HCT116 (cell line): ENCODE measurements around the gene ILDR2.

Experiments
- ATF3 ChIP-seq: IDR thresholded peaks from 2 replicates; pipeline ENCODE4 v1.6.1; 2012
- CEBPB ChIP-seq: IDR thresholded peaks from 2 replicates; pipeline ENCODE4 v1.6.1; 2012; ENCODE audit warnings: low read depth
- CTCF ChIP-seq, 3 experiments: fragments of 200-600 bp in 1 of 3; sonication (generic) in 1 of 3; IDR thresholded peaks in 2 of 3; conservative IDR thresholded peaks in 1 of 3; 2 replicates each; pipeline ENCODE4 v1.5.1; 2012 to 2017; ENCODE audit warnings: low read depth in 2 of 3, low read length in 2 of 3, antibody characterized with exemption in 1 of 3, borderline replicate concordance in 1 of 3, control low read depth in 1 of 3, mild to moderate bottlenecking in 1 of 3, mixed read lengths in 1 of 3, mixed run types in 1 of 3, moderate library complexity in 1 of 3; ENCODE audit not compliant: insufficient read depth in 1 of 3
- EZH2 ChIP-seq: fragments of 200-600 bp; sonication (generic); IDR thresholded peaks from 2 replicates; pipeline ENCODE4 v1.6.1; 2017; ENCODE audit warnings: antibody characterized with exemption, mixed run types
- EZH2phosphoT487 ChIP-seq: fragments of 200-600 bp; IDR thresholded peaks from 2 replicates; pipeline ENCODE4 v1.6.1; 2018; ENCODE audit warnings: antibody characterized with exemption, borderline replicate concordance
- JUND ChIP-seq: IDR thresholded peaks from 2 replicates; pipeline ENCODE4 v1.6.1; 2012
- POLR2AphosphoS5 ChIP-seq: IDR thresholded peaks from 2 replicates; pipeline ENCODE4 v1.6.1; 2011; ENCODE audit warnings: mild to moderate bottlenecking, low read depth, low read length, moderate library complexity
- REST ChIP-seq: IDR thresholded peaks from 2 replicates; pipeline ENCODE4 v1.6.1; 2012; ENCODE audit warnings: low read depth
- SRF ChIP-seq: IDR thresholded peaks from 2 replicates; pipeline ENCODE4 v1.6.1; 2012; ENCODE audit warnings: low read depth
- YY1 ChIP-seq: IDR thresholded peaks from 2 replicates; pipeline ENCODE4 v1.6.1; 2011; ENCODE audit warnings: low read length, low read depth, moderate library complexity, mild to moderate bottlenecking; ENCODE audit not compliant: insufficient replicate concordance; ENCODE audit errors: extremely low read depth
- ZBTB33 ChIP-seq: IDR thresholded peaks from 2 replicates; pipeline ENCODE4 v1.6.1; 2011; ENCODE audit warnings: mild to moderate bottlenecking, low read length, moderate library complexity; ENCODE audit not compliant: insufficient replicate concordance; ENCODE audit errors: extremely low read depth
- ZNF274 ChIP-seq: fragments of 200-500 bp; sonication (Bioruptor generic); IDR thresholded peaks from 2 replicates; pipeline ENCODE4 v1.6.1; 2014; ENCODE audit warnings: mild to moderate bottlenecking, low read depth, low read length, inconsistent platforms

GRCh38 chr1:166884971-166885370 is 90.4 kb downstream of the ILDR2 start:
- TF ChIP-seq EZH2 (no peak), EZH2phosphoT487 (no peak), REST (no peak), ZNF274 (no peak), CTCF (IDR thresholded peaks at IDR 0.05 in 2 of 3, conservative IDR thresholded peaks at IDR 0.05 in 1 of 3; ENCODE audit: borderline replicate concordance in 1 of 3, insufficient read depth in 1 of 3, low read depth in 2 of 3, low read length in 2 of 3) (no peak), JUND (no peak), SRF (no peak), POLR2AphosphoS5 (no peak), YY1 (no peak), ZBTB33 (no peak), ATF3 (no peak), CEBPB (no peak)
